ENCODE results near the gene NPM1.
A peak's percentile ranks its signal among the peaks of the same experiment; 100 is the strongest.

Gene NPM1

DNA sequence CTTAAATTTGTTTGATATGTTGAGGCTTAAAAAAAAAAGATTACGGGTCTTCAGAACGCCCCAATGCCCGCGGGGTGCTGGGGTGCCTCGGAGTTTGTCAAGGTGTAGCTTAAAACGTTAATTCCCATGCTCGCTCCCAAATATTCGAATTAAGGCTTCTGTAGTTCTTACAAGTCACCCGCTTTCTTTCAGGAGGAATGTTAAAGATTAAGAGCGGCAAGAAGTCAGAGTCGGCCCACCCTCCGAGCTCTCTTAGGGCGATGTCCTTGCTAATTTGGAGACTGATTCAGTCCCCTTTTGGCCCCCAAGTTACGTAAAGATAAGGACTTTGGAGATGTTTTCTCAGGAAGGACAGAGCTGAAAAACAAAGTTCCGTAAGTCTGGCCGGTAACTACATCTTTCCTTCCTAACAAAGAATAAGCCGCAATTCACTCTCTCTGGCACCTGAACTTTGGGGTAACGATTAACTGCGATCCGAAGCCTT lies 746 bp upstream of the NPM1 start:
- no peak for DNase-seq (ENCODE audit: low read depth)
- peak overlapping the region; percentile 59 for H3K4me3 ChIP-seq (ENCODE audit: low read depth, low read length)
- TF ChIP-seq, protein P1, sequence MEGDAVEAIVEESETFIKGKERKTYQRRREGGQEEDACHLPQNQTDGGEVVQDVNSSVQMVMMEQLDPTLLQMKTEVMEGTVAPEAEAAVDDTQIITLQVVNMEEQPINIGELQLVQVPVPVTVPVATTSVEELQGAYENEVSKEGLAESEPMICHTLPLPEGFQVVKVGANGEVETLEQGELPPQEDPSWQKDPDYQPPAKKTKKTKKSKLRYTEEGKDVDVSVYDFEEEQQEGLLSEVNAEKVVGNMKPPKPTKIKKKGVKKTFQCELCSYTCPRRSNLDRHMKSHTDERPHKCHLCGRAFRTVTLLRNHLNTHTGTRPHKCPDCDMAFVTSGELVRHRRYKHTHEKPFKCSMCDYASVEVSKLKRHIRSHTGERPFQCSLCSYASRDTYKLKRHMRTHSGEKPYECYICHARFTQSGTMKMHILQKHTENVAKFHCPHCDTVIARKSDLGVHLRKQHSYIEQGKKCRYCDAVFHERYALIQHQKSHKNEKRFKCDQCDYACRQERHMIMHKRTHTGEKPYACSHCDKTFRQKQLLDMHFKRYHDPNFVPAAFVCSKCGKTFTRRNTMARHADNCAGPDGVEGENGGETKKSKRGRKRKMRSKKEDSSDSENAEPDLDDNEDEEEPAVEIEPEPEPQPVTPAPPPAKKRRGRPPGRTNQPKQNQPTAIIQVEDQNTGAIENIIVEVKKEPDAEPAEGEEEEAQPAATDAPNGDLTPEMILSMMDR (IDR thresholded peaks at IDR 0.05; ENCODE audit: control insufficient read depth, extremely low read depth, insufficient read depth) = no peak

DNA sequence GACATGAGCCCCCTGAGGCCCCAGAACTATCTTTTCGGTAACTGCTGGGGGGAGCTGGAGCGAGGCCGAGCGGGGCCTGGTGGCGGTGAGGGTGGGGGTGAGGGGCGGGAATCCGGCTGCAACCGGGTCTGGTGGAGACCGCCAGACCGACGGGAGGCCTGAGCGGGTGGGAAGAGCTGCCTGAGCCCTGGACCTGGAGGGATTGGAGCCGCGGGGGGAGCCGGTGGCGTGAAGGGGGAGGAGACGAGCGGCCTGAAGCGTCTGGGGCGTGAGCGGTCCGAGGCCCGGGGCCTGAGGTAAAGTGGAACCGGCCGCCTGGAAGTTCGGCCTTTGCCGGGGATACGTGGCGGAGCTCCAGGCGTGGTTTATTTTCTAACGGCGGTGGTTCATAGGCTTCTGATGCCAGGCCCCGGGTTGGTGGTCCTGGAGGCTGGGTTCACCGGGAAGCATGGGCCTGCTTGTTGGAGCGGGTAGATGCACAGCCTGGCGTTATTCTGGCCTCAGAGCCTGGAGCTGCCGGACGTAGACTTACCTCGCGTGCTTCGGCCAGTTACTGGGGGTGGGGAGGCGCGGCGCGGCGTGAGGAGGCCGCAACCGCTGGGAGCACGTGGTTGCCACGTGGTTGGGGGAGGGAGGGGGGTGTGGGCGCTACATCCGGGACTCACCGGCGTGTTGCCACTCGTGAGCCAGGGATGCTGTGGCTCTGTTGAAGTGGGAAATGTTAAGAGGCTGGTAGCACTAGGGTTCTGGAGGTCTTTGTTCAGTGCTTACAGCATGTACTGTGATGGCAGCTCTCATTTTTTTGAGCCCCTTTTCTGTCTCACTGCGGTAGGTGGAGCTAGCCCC lies 544 bp downstream of the NPM1 start:
- peak; percentile 33 for DNase-seq (ENCODE audit: low read depth)
- peak overlapping the region; percentile 59 for H3K4me3 ChIP-seq (ENCODE audit: low read depth, low read length)
- TF ChIP-seq, protein P1 (IDR thresholded peaks at IDR 0.05; ENCODE audit: control insufficient read depth, extremely low read depth, insufficient read depth) = no peak

DNA sequence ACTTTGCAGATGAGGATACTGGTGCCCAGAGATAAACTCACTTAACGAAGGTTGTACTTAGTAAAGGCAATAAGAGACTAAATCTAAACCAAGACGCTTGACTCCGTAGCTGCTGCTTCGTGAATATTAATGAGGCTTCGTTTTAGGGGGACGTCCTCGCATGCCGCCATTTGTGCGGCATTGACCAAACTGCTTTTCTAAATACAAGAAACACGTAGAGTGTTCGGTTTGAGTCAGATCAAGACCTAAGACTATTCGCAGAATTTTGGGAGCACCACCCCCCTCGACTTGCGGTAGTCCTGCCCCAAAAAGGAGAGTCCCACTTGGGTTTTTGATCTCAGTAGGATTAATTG lies 1.1 kb downstream of the NPM1 start:
- TF ChIP-seq, protein P1 (IDR thresholded peaks at IDR 0.05; ENCODE audit: control insufficient read depth, extremely low read depth, insufficient read depth) = no peak
- peak overlapping the region; percentile 59 for H3K4me3 ChIP-seq (ENCODE audit: low read depth, low read length)
- DNase-seq (ENCODE audit: low read depth) = no peak

DNA sequence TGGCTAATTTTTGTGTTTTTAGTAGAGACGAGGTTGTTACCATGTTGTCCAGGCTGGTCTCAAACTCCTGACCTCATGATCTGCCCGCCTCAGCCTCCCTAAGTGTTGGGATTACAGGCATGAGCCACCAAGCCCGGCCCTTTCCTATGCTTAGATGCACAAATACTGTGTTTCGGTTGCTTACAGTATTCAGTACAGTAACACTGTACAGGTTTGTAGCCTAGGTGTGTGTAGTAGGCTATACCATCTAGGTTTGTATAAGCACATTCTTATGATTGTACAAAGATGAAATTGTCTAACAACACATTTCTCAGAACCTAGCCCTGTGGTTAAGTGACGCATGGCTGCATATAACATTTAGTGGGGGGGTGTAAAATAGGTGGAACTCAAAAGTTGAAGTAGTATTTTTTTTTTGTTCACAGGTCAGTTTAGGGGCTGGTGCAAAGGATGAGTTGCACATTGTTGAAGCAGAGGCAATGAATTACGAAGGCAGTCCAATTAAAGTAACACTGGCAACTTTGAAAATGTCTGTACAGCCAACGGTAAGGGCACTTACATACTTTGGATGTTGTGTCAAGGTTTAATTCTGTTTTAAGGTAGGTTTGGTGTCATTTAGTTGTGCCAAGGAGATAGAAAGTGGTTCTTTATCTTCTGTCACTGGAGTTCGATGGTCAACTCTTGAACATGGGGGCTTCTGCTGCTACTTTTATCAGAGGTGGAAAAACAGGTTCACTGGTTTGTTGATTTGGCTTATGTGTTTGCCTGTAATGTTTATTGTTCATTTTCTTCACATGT lies 3.4 kb downstream of the NPM1 start:
- TF ChIP-seq, protein P1 (IDR thresholded peaks at IDR 0.05; ENCODE audit: control insufficient read depth, extremely low read depth, insufficient read depth) = no peak
- peak overlapping the region; percentile 59 for H3K4me3 ChIP-seq (ENCODE audit: low read depth, low read length)

DNA sequence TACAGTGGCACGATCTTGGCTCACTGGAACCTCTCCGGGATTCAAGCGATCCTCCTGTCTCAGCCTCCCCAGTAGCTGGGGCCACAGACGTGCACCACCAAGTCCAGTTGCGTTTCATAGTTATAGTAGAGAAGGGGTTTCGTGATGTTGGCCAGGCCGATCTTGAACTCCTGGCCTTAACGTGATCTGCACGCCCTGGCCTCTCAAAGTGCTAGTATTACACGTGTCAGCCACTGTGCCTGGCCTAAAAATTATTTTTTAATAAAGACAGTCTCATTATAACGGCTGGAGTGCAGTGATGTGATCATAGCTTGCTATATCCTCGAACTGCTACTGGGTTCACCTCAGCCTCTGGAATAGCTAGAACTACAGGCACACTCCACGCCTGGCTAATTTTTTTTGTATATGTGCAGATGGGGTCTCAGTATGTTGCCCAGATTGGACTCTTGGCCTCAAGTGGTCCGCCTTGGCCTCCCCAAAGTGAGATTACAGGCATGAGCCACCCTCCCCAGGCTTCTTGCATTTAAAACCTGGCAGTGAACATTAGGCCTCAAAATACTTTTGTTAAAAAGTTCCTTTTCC lies 4.4 kb downstream of the NPM1 start:
- TF ChIP-seq, protein P1 (IDR thresholded peaks at IDR 0.05; ENCODE audit: control insufficient read depth, extremely low read depth, insufficient read depth) = no peak
- H3K4me3 ChIP-seq (ENCODE audit: low read depth, low read length) = no peak overlapping the region
- no peak for DNase-seq (ENCODE audit: low read depth)

More for the DNA sequence above, 3.4 kb downstream of the NPM1 start:
- DNase-seq (ENCODE audit: low read depth) = no peak

DNA sequence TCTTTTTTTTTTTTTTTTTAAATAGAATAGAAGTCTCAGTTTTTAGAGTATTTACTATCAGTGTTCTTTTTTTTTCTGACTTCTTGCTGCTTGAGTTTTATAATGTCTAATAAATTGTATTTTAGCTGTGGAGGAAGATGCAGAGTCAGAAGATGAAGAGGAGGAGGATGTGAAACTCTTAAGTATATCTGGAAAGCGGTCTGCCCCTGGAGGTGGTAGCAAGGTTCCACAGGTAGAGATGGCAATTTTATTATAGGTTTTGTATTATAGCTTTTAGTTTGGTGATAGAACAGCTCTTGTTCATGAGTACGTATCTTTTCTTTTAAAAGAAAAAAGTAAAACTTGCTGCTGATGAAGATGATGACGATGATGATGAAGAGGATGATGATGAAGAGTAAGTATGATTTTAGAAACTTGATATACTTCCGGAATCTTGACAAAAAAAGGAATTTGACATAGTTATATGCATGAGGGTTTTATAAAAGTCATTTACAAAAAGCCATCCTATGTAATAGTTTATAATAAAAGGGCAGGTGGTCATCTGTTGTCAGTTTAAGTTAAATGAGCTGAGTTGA lies 5.0 kb downstream of the NPM1 start:
- H3K4me3 ChIP-seq (ENCODE audit: low read depth, low read length) = no peak overlapping the region
- TF ChIP-seq, protein P1 (IDR thresholded peaks at IDR 0.05; ENCODE audit: control insufficient read depth, extremely low read depth, insufficient read depth) = no peak
- no peak for DNase-seq (ENCODE audit: low read depth)
